Measurements from ENCODE around the gene SOX5. TPM values are rescaled to one million over a fixed set of nuclear protein-coding genes. Genes with fewer than 3 reads are reported as not detected.

SOX5 gene
- total RNA-seq, 1 experiment from 2014 or later: 0.52 TPM

GRCh38 chr12:23888396-23889068, 60.9 kb downstream of the SOX5 start:
- Histone ChIP-seq H3K4me2 (ENCODE audit: low read length) (no peak overlapping the region), H3K4me3 (replicated peaks in 1 of 2; ENCODE audit: low read depth in 1 of 2, low read length in 2 of 2) (no peak overlapping the region), H3K9me2 (ENCODE audit: insufficient read depth) (no peaks in the 10 kb centered on the region), H3K27ac (ENCODE audit: low read depth, low read length) (no peak overlapping the region), H3K9ac (ENCODE audit: low read length) (no peak overlapping the region), H3K4me1 (ENCODE audit: control insufficient read depth in 1 of 2, insufficient read depth in 2 of 2, low read length in 2 of 2) (no peaks in the 10 kb centered on the region), H3K27me3 (ENCODE audit: insufficient read depth, low read length) (no peaks in the 10 kb centered on the region), H3K9me3 (ENCODE audit: control insufficient read depth in 1 of 2, insufficient read depth in 1 of 2, low read depth in 1 of 2, low read length in 2 of 2) (peaks cover 10 to 23% of the 10 kb centered on the region in 2 experiments; a peak in 3 of 4 replicates), H3K79me2 (ENCODE audit: insufficient read depth, low read length) (no peaks in the 10 kb centered on the region), H4K20me1 (ENCODE audit: insufficient read depth) (no peaks in the 10 kb centered on the region), H2AFZ (ENCODE audit: low read depth, low read length, poor library complexity, severe bottlenecking) (no peak overlapping the region), H3K36me3 (ENCODE audit: control insufficient read depth in 1 of 2, insufficient read depth in 2 of 2, low read length in 2 of 2) (no peaks in the 10 kb centered on the region)
- ATAC-seq (no peak), DNase-seq (ENCODE audit: low read depth, low spot score) (no peak)
- no TSS peak for BruUV-seq (replicated peaks)
- CTCF ChIA-PET: no interaction called here
- no peak for TF ChIP-seq TCF7L2 (IDR thresholded peaks at IDR 0.05; ENCODE audit: borderline replicate concordance, extremely low read depth, insufficient read depth, insufficient read length)
- TF ChIP-seq SRF (IDR thresholded peaks at IDR 0.05; ENCODE audit: low read depth): no peak
- TF ChIP-seq SP1 (IDR thresholded peaks at IDR 0.05; ENCODE audit: low read depth): no peak
- RAD21 ChIA-PET (ENCODE audit: low non-redundant PET in 1 of 2, low total read pairs in 2 of 2, uncharacterized antibody in 2 of 2, unreplicated experiment in 2 of 2): no interaction called here
- POLR2A ChIA-PET: no interaction called here
- intact Hi-C loops (cut with micrococcal nuclease): no loop called here

DNA sequence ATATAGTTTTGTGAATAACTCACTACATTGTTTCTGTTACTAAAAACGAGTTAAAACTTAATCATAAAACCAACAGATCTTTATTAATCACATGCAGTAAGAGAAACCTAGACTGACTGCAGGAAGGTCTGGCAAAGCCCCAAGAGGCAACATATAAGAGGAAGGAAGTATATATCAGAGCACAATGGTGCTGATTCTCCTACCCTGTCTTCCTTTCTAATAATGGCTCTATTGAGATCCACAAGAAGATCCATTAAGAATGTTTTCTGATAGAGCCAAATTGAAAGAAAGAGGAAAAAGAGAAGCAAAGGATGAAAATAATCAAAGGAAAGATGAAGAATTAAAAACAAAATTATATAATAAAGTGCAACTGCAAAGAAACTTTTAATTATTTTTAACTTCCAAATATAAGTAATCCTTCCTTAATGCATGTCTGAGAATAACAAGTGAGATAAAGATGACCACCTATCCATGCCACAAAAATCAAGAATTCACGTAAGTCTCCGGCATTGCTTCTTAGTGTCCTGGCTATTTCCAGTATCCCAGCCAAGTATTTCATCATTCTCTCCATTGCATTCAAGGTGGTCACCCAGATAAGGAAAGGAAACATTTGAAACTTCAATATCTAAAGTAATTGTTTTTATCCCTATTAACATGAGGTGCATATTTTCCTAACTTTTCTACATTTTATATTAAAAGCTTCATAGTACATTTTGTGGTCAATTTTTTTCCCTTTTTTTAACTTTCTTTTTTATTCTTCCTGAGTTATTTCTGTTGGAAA, 62.2 kb downstream of the SOX5 start:
- DNase-seq (ENCODE audit: low read depth, low spot score) (no peak), ATAC-seq (no peak)
- TF ChIP-seq ZFX (IDR thresholded peaks at IDR 0.05) (no peak), CEBPB (IDR thresholded peaks at IDR 0.05; ENCODE audit: low read depth) (no peak), CTCF (IDR thresholded peaks at IDR 0.05 in 2 of 3, conservative IDR thresholded peaks at IDR 0.05 in 1 of 3; ENCODE audit: borderline replicate concordance in 1 of 3, insufficient read depth in 1 of 3, low read depth in 2 of 3, low read length in 2 of 3) (no peak), CBX3 (IDR thresholded peaks at IDR 0.05; ENCODE audit: low read depth) (no peak), SIN3A (IDR thresholded peaks at IDR 0.05; ENCODE audit: low read depth) (no peak), SRF (IDR thresholded peaks at IDR 0.05; ENCODE audit: low read depth) (no peak), TCF7L2 (IDR thresholded peaks at IDR 0.05; ENCODE audit: borderline replicate concordance, extremely low read depth, insufficient read depth, insufficient read length) (no peak), ZBTB33 (IDR thresholded peaks at IDR 0.05; ENCODE audit: extremely low read depth, insufficient replicate concordance, low read length) (no peak)
- Histone ChIP-seq H3K4me2 (ENCODE audit: low read length) (no peak overlapping the region), H3K27ac (ENCODE audit: low read depth, low read length) (no peak overlapping the region), H3K9me3 (ENCODE audit: control insufficient read depth in 1 of 2, insufficient read depth in 1 of 2, low read depth in 1 of 2, low read length in 2 of 2) (peaks cover 16 to 23% of the 10 kb centered on the region in 2 experiments; a peak in 3 of 4 replicates), H2AFZ (ENCODE audit: low read depth, low read length, poor library complexity, severe bottlenecking) (no peak overlapping the region), H3K36me3 (ENCODE audit: control insufficient read depth in 1 of 2, insufficient read depth in 2 of 2, low read length in 2 of 2) (no peaks in the 10 kb centered on the region), H3K9ac (ENCODE audit: low read length) (no peak overlapping the region), H3K79me2 (ENCODE audit: insufficient read depth, low read length) (no peaks in the 10 kb centered on the region), H3K4me3 (replicated peaks in 1 of 2; ENCODE audit: low read depth in 1 of 2, low read length in 2 of 2) (no peak overlapping the region), H4K20me1 (ENCODE audit: insufficient read depth) (no peaks in the 10 kb centered on the region), H3K4me1 (ENCODE audit: control insufficient read depth in 1 of 2, insufficient read depth in 2 of 2, low read length in 2 of 2) (no peaks in the 10 kb centered on the region), H3K9me2 (ENCODE audit: insufficient read depth) (no peaks in the 10 kb centered on the region), H3K27me3 (ENCODE audit: insufficient read depth, low read length) (no peaks in the 10 kb centered on the region)
- no TSS peak for BruUV-seq (replicated peaks)
- CTCF ChIA-PET: no interaction called here
- POLR2A ChIA-PET: no interaction called here
- intact Hi-C loops (cut with micrococcal nuclease): no loop called here
- RAD21 ChIA-PET (ENCODE audit: low non-redundant PET in 1 of 2, low total read pairs in 2 of 2, uncharacterized antibody in 2 of 2, unreplicated experiment in 2 of 2): no interaction called here
